H1 (cell line): Measurements from ENCODE around the gene SORCS3. TPM values are rescaled to one million over a fixed set of nuclear protein-coding genes. Genes with fewer than 3 reads are reported as not detected.

ENCODE experiments used
- CTCF ChIA-PET: fragments of 300-600 bp; sonication (Branson Sonifier 250); formaldehyde crosslinking; loops from one replicate; lab custom pipeline; 2021; ENCODE audit not compliant: partially characterized antibody; lab: Charles Lee
- POLR2A ChIA-PET: fragments of 300-600 bp; sonication (Branson Sonifier 250); formaldehyde crosslinking; loops from one replicate; lab custom pipeline; 2021; ENCODE audit warnings: inconsistent platforms; ENCODE audit not compliant: partially characterized antibody; lab: Charles Lee
- DNase-seq, 2 experiments: peaks; one replicate each; pipeline versions ENCODE4 v3.0.0 to v3.0.0-alpha.2; 2010 to 2022; ENCODE audit warnings: low spot score in 2 of 2, low read depth in 1 of 2, mixed read lengths in 1 of 2
- FAIRE-seq: peaks from 2 replicates; lab custom pipeline; 2011; peaks lifted over from hg19 to GRCh38; lab: Jason Lieb, UNC
- H2AFZ ChIP-seq: 2 replicates; pipeline ENCODE4 v1.8.1; 2012; ENCODE audit warnings: low read length, inconsistent platforms
- H2AK5ac ChIP-seq: 2 replicates; pipeline ENCODE4 v1.6.1; 2013; ENCODE audit warnings: low read depth, low read length
- H2BK120ac ChIP-seq: replicated peaks from 2 replicates; pipeline ENCODE3; 2013; ENCODE audit warnings: low read depth, low read length, inconsistent platforms
- H2BK12ac ChIP-seq: 2 replicates; pipeline ENCODE4 v1.6.1; 2013; ENCODE audit warnings: low read depth, low read length
- H2BK15ac ChIP-seq: 2 replicates; pipeline ENCODE4 v1.6.1; 2013; ENCODE audit warnings: low read length
- H2BK20ac ChIP-seq: 2 replicates; pipeline ENCODE4 v1.6.1; 2013; ENCODE audit warnings: low read length
- H2BK5ac ChIP-seq: 2 replicates; pipeline ENCODE4 v1.6.1; 2013; ENCODE audit warnings: low read depth, low read length
- H3K14ac ChIP-seq: 2 replicates; pipeline ENCODE4 v1.6.1; 2013; ENCODE audit warnings: inconsistent platforms; ENCODE audit not compliant: insufficient read length
- H3K18ac ChIP-seq: 2 replicates; pipeline ENCODE4 v1.6.1; 2013; ENCODE audit warnings: low read length; ENCODE audit errors: extremely low read depth
- H3K23ac ChIP-seq: 2 replicates; pipeline ENCODE4 v1.6.1; 2013; ENCODE audit warnings: inconsistent platforms; ENCODE audit not compliant: insufficient read length
- H3K23me2 ChIP-seq: 2 replicates; pipeline ENCODE4 v1.6.1; 2013; ENCODE audit warnings: low read depth, low read length
- H3K27ac ChIP-seq: 2 replicates; pipeline ENCODE4 v1.6.1; 2011; ENCODE audit warnings: low read depth, low read length, inconsistent platforms
- H3K27me3 ChIP-seq, 4 experiments: replicated peaks in 1 of 4; 1 replicate in 1 of 4; 2 replicates in 3 of 4; pipeline versions ENCODE4 v1.6.1 to v1.8.1; 2011 to 2013; ENCODE audit warnings: low read length in 3 of 4, mild to moderate bottlenecking in 3 of 4, inconsistent platforms in 2 of 4, mixed read lengths in 2 of 4, moderate library complexity in 1 of 4; ENCODE audit not compliant: control insufficient read depth in 3 of 4, insufficient read depth in 3 of 4; ENCODE audit errors: extremely low read depth in 1 of 4
- H3K36me3 ChIP-seq, 4 experiments: 2 replicates each; pipeline versions ENCODE4 v1.6.1 to v1.8.1; 2011 to 2013; ENCODE audit warnings: mild to moderate bottlenecking in 4 of 4, low read length in 3 of 4, moderate library complexity in 2 of 4, control low read depth in 1 of 4, inconsistent platforms in 1 of 4; ENCODE audit not compliant: insufficient read depth in 4 of 4, control insufficient read depth in 2 of 4
- H3K4ac ChIP-seq: replicated peaks from 2 replicates; pipeline ENCODE3; 2013; ENCODE audit warnings: low read length, low read depth, mixed read lengths, inconsistent platforms; ENCODE audit not compliant: insufficient read length
- H3K4me1 ChIP-seq, 4 experiments: replicated peaks in 1 of 4; 1 replicate in 1 of 4; 2 replicates in 3 of 4; pipeline versions ENCODE4 v1.6.1 to v1.8.1; 2011 to 2013; ENCODE audit warnings: low read length in 3 of 4, inconsistent platforms in 2 of 4, mixed read lengths in 1 of 4; ENCODE audit not compliant: insufficient read depth in 4 of 4, control insufficient read depth in 3 of 4
- H3K4me2 ChIP-seq, 2 experiments: 2 replicates each; pipeline versions ENCODE4 v1.6.1 to v1.8.1; 2011 to 2013; ENCODE audit warnings: low read depth in 2 of 2, low read length in 2 of 2, control low read depth in 1 of 2, inconsistent platforms in 1 of 2, mild to moderate bottlenecking in 1 of 2; ENCODE audit not compliant: insufficient read depth in 1 of 2
- H3K4me3 ChIP-seq, 4 experiments: fragments of 200-600, 300-600 bp in 1 of 4; sonication (generic), shearing (Covaris generic), sonication (Bioruptor Twin) in 1 of 4; 2 replicates each; pipeline versions ENCODE4 v1.5.1 to v1.8.1; 2011 to 2016; ENCODE audit warnings: low read length in 4 of 4, low read depth in 3 of 4, control low read depth in 2 of 4, inconsistent platforms in 2 of 4, mild to moderate bottlenecking in 2 of 4, mixed read lengths in 1 of 4, moderate library complexity in 1 of 4; ENCODE audit not compliant: insufficient read depth in 2 of 4; ENCODE audit errors: extremely low read depth in 1 of 4
- H3K56ac ChIP-seq: replicated peaks from 2 replicates; pipeline ENCODE3; 2013; ENCODE audit warnings: low read depth, mild to moderate bottlenecking, mixed read lengths, low read length, inconsistent platforms; ENCODE audit not compliant: insufficient read length
- H3K79me1 ChIP-seq: 2 replicates; pipeline ENCODE4 v1.6.1; 2013; ENCODE audit warnings: low read depth, low read length, control low read depth
- H3K79me2 ChIP-seq, 2 experiments: 2 replicates each; pipeline versions ENCODE4 v1.6.1 to v1.8.1; 2012 to 2013; ENCODE audit warnings: low read length in 2 of 2, mild to moderate bottlenecking in 2 of 2, inconsistent platforms in 1 of 2; ENCODE audit not compliant: insufficient read depth in 2 of 2, control insufficient read depth in 1 of 2
- H3K9ac ChIP-seq, 4 experiments: replicated peaks in 1 of 4; 1 replicate in 1 of 4; 2 replicates in 3 of 4; pipeline versions ENCODE4 v1.6.1 to v1.8.1; 2011 to 2013; ENCODE audit warnings: low read depth in 3 of 4, low read length in 3 of 4, control low read depth in 2 of 4, mild to moderate bottlenecking in 2 of 4, moderate library complexity in 2 of 4, inconsistent platforms in 1 of 4; ENCODE audit errors: extremely low read depth in 1 of 4
- H3K9me3 ChIP-seq, 2 experiments: 2 replicates each; pipeline versions ENCODE4 v1.6.1 to v1.8.1; 2012 to 2013; ENCODE audit warnings: mild to moderate bottlenecking in 2 of 2, moderate library complexity in 2 of 2, control low read depth in 1 of 2, inconsistent platforms in 1 of 2, low read depth in 1 of 2, low read length in 1 of 2, mixed read lengths in 1 of 2; ENCODE audit not compliant: insufficient read depth in 2 of 2
- H4K20me1 ChIP-seq, 2 experiments: replicated peaks in 1 of 2; 2 replicates each; pipeline versions ENCODE3 to v1.8.1; 2011 to 2013; ENCODE audit warnings: inconsistent platforms in 2 of 2, low read length in 2 of 2, mild to moderate bottlenecking in 1 of 2; ENCODE audit not compliant: insufficient read depth in 2 of 2, control insufficient read depth in 1 of 2
- H4K5ac ChIP-seq: 2 replicates; pipeline ENCODE4 v1.6.1; 2013; ENCODE audit warnings: low read length, low read depth, mixed read lengths, inconsistent platforms; ENCODE audit not compliant: insufficient read length
- H4K8ac ChIP-seq: 2 replicates; pipeline ENCODE4 v1.8.0; 2013; ENCODE audit warnings: mild to moderate bottlenecking, moderate library complexity, low read length, inconsistent platforms; ENCODE audit not compliant: insufficient read depth; ENCODE audit errors: extremely low read depth
- H4K91ac ChIP-seq: replicated peaks from 2 replicates; pipeline ENCODE3; 2013; ENCODE audit warnings: low read length, mixed read lengths, inconsistent platforms; ENCODE audit not compliant: insufficient read length
- CHD2 ChIP-seq: IDR thresholded peaks from 2 replicates; pipeline ENCODE4 v1.6.1; 2012; ENCODE audit warnings: low read length, improper control_type of control experiment
- CREB1 ChIP-seq: IDR thresholded peaks from 2 replicates; pipeline ENCODE4 v1.6.1; 2012; ENCODE audit warnings: inconsistent platforms
- FOSL1 ChIP-seq: IDR thresholded peaks from 2 replicates; pipeline ENCODE4 v1.6.1; 2011; ENCODE audit warnings: mild to moderate bottlenecking, low read depth, low read length, moderate library complexity; ENCODE audit not compliant: insufficient read depth
- GABPA ChIP-seq: IDR thresholded peaks from 2 replicates; pipeline ENCODE4 v1.6.1; 2011; ENCODE audit warnings: mild to moderate bottlenecking, low read length, moderate library complexity, borderline replicate concordance; ENCODE audit not compliant: insufficient read depth
- GTF2F1 ChIP-seq: IDR thresholded peaks from 2 replicates; pipeline ENCODE4 v1.6.1; 2012; ENCODE audit warnings: low read depth, low read length, improper control_type of control experiment, borderline replicate concordance
- KDM1A ChIP-seq: fragments of 200-600, 300-600 bp; sonication (generic); IDR thresholded peaks from 2 replicates; pipeline ENCODE4 v1.7.1; 2016; ENCODE audit warnings: mild to moderate bottlenecking, low read length, borderline replicate concordance
- NRF1 ChIP-seq: IDR thresholded peaks from 2 replicates; pipeline ENCODE4 v1.6.1; 2011; ENCODE audit warnings: mild to moderate bottlenecking, low read depth, low read length, improper control_type of control experiment
- PHF8 ChIP-seq: fragments of 200-600 bp; sonication (generic); conservative IDR thresholded peaks from 2 replicates; pipeline ENCODE4 v1.7.1; 2012; ENCODE audit warnings: low read depth, mild to moderate bottlenecking, inconsistent platforms, low read length, moderate library complexity
- POLR2A ChIP-seq, 2 experiments: IDR thresholded peaks; 1 replicate in 1 of 2; 2 replicates in 1 of 2; pipeline ENCODE4 v1.6.1; 2011; ENCODE audit warnings: low read depth in 2 of 2, low read length in 2 of 2, mild to moderate bottlenecking in 2 of 2; ENCODE audit errors: control extremely low read depth in 1 of 2
- POLR2AphosphoS5 ChIP-seq: IDR thresholded peaks from 2 replicates; pipeline ENCODE4 v1.6.1; 2011; ENCODE audit warnings: low read depth, low read length
- RNF2 ChIP-seq: fragments of 200-900, 300-1000 bp; sonication (generic); IDR thresholded peaks from 2 replicates; pipeline ENCODE4 v1.7.1; 2016; ENCODE audit warnings: borderline replicate concordance, low read depth, mild to moderate bottlenecking, antibody characterized with exemption, low read length; ENCODE audit not compliant: poor library complexity, severe bottlenecking; ENCODE audit errors: missing control alignments
- SIN3A ChIP-seq, 2 experiments: IDR thresholded peaks in 1 of 2; conservative IDR thresholded peaks in 1 of 2; 2 replicates each; pipeline ENCODE4 v1.6.1; 2011 to 2012; ENCODE audit warnings: low read length in 2 of 2, improper control_type of control experiment in 1 of 2, low read depth in 1 of 2, mild to moderate bottlenecking in 1 of 2
- SP4 ChIP-seq: IDR thresholded peaks from 2 replicates; pipeline ENCODE4 v1.6.1; 2012; ENCODE audit warnings: low read length, inconsistent platforms
- TAF7 ChIP-seq: optimal IDR thresholded peaks from 2 replicates; pipeline ENCODE3; 2011; ENCODE audit warnings: low read depth, mild to moderate bottlenecking, inconsistent platforms, low read length, moderate library complexity, borderline replicate concordance
- WGBS, 2 experiments: shearing (Covaris generic) in 1 of 2; methylation state at CpG; one replicate each; pipeline versions ENCODE4 v1.1.6 to v1.1.7; 2013 to 2015; ENCODE audit warnings: low lambda C conversion rate in 2 of 2, mixed read lengths in 2 of 2, inconsistent platforms in 1 of 2, low coverage in 1 of 2, missing lambda C conversion rate in 1 of 2; ENCODE audit not compliant: insufficient replicate concordance in 2 of 2, insufficient coverage in 1 of 2, insufficient read length in 1 of 2; ENCODE audit errors: extremely low coverage in 1 of 2, missing lambda C conversion rate in 1 of 2; 5-methylcytosine and 5-hydroxymethylcytosine counted together
- polyA plus RNA-seq, 7 experiments: library from polyadenylated mRNA; depleted of rRNA in 3 of 7; stranded (reverse) in 5 of 7; unstranded in 2 of 7; fragments of >200 nt in 5 of 7; fragments of 200-250 nt in 2 of 7; gene quantifications; 1 replicate in 5 of 7; 2 replicates in 1 of 7; 4 replicates in 1 of 7; pipeline versions ENCODE4 v1.2.1 to v1.2.3, GENCODE V29; 2011 to 2013; ENCODE audit warnings: missing spikeins in 2 of 7, mixed read lengths in 2 of 7
- total RNA-seq: library from RNA; stranded (reverse); fragmentation: NEBNext Ultra II Directional; extraction: Animal tissue kit (Norgen Biotek cat#: 25700); gene quantifications from 2 replicates; pipeline ENCODE4 v1.2.1, GENCODE V29; 2021
- TF ChIP-seq, protein P1 (sequence below): IDR thresholded peaks from 2 replicates; pipeline ENCODE4 v1.6.1; 2012; ENCODE audit warnings: inconsistent platforms

The SORCS3 gene
- total and polyA plus RNA-seq, 2 of the 8 experiments (the other 6 are each of a cell fraction or from before 2014, with no cell fraction given): 0.26 to 0.88 TPM

DNA sequence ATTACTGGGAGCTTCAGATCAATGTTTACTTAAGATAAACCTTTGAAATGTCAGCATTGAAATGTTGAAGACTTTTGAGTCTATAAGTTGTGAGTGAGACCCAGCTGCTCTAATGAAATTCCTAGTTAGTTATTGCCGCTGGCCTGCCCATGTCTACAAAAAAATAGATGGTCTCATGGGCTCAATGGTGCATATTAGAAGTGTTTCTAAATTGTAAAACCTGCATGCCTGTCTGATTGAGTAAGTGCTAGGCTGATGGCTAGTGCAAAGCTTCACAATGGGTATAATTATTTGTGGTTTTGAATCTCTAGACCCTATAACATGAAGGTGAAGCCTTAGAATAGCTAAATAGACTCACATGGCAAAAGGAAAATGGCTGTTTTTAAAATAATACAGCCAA, 234.5 kb downstream of the SORCS3 start:
- Histone ChIP-seq H2BK15ac (no peak overlapping the region), H2AFZ (no peak overlapping the region), H3K36me3 (no peaks in the 10 kb centered on the region), H4K20me1 (no peaks in the 10 kb centered on the region), H3K4ac (no peak overlapping the region), H2BK20ac (no peak overlapping the region), H3K4me2 (no peak overlapping the region), H3K14ac (no peak overlapping the region), H4K8ac (no peak overlapping the region), H3K27me3 (no peaks in the 10 kb centered on the region), H3K18ac (no peak overlapping the region), H3K23me2 (no peaks in the 10 kb centered on the region), H3K4me1 (peaks cover 0 to 6% (median under 1%) of the 10 kb centered on the region in 4 experiments; a peak in 3 of 7 replicates), H3K79me1 (no peaks in the 10 kb centered on the region), H2BK120ac (no peak overlapping the region), H3K23ac (no peak overlapping the region), H3K79me2 (no peaks in the 10 kb centered on the region), H3K9me3 (no peaks in the 10 kb centered on the region), H2BK5ac (no peak overlapping the region), H3K4me3 (no peak overlapping the region), H3K56ac (no peak overlapping the region), H4K91ac (no peak overlapping the region), H3K27ac (no peak overlapping the region), H2AK5ac (no peak overlapping the region), H4K5ac (no peak overlapping the region), H2BK12ac (no peak overlapping the region), H3K9ac (no peak overlapping the region)
- 100% methylated on average over 1 of the region's 1 CpG; no CpG with 5 or more reads in 1 of the 2 experiments for WGBS, 2 experiments
- CTCF ChIA-PET: interaction anchor here (1.0 to 1.2 kb wide), 2 partner anchors 9 to 143 kb away, joined by 3 read pairs; no protein-coding TSS in a partner anchor
- FAIRE-seq: no peak
- no peak for DNase-seq
- POLR2A ChIA-PET: no interaction called here
- TF ChIP-seq POLR2AphosphoS5 (no peak), GTF2F1 (no peak), KDM1A (no peak), PHF8 (no peak), POLR2A (IDR thresholded peaks at IDR 0.05; ENCODE audit: control extremely low read depth in 1 of 2, low read depth in 2 of 2, low read length in 2 of 2) (no peak), CREB1 (no peak), FOSL1 (no peak), RNF2 (no peak), NRF1 (no peak), SP4 (no peak), SIN3A (conservative IDR thresholded peaks at IDR 0.05 in 1 of 2, IDR thresholded peaks at IDR 0.05 in 1 of 2; ENCODE audit: low read depth in 1 of 2, low read length in 2 of 2) (no peak), TAF7 (no peak), CHD2 (no peak), GABPA (no peak)
- TF ChIP-seq, protein P1, sequence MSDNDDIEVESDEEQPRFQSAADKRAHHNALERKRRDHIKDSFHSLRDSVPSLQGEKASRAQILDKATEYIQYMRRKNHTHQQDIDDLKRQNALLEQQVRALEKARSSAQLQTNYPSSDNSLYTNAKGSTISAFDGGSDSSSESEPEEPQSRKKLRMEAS: no peak
